ENCODE measurements around the gene CACUL1. TPM values are rescaled to one million over a fixed set of nuclear protein-coding genes. Genes with fewer than 3 reads are reported as not detected.
"Not testable (repeated sequence)": the region's sequence is repeated elsewhere in the genome, so short reads cannot be mapped to it uniquely, and the experiment has no call there.

The CACUL1 gene
- total RNA-seq, 1 donor from 2014 or later = 52.4 TPM

DNA sequence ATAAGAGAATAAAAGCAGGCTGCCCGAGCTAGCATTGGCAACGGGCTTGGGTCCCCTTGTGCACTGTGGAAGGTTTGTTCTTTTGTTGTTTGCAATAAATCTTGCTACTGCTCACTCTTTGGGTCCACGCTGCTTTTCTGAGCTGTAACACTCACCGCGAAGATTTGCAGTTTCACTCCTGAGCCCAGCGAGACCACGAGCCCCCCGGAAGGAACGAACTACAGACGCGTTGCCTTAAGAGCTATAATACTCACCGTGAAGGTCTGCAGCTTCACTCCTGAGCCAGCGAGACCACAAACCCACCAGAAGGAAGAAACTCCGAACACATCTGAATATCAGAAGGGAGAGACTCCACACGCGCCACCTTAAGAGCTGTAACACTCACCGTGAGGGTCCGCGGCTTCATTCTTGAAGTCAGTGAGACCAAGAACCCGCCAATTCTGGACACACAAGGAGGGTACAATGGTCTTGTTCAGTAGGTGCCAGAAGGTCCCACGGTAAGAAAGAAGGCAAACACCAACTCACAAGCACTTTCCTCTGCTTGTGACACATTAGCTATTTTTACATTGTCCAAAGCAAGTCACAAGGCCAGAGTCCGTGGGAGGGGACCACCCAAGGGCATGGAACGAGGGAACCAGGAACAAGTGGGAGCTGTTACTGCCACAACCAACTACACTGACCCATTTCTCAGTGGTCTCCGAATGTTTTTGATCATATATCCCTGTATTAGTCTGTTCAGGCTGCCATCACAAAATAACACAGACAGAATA lies 29.2 kb upstream of the CACUL1 start:
- Histone ChIP-seq H4K20me1 (ENCODE audit: insufficient read depth, low read length) (no peaks in the 10 kb centered on the region), H3K4me3 (ENCODE audit: insufficient read depth, low read depth, low read length) (no peak overlapping the region), H3K27ac (ENCODE audit: low read depth, low read length) (no peak overlapping the region), H3K36me3 (ENCODE audit: insufficient read depth, low read length) (no peaks in the 10 kb centered on the region), H3K9ac (ENCODE audit: low read length) (no peak overlapping the region), H3K4me2 (ENCODE audit: low read length) (no peak overlapping the region), H2AFZ (ENCODE audit: low read depth, low read length) (no peak overlapping the region), H3K79me2 (ENCODE audit: insufficient read depth, low read length) (no peaks in the 10 kb centered on the region), H3K27me3 (ENCODE audit: insufficient read depth, low read length) (no peaks in the 10 kb centered on the region), H3K4me1 (ENCODE audit: insufficient read depth, low read length) (no peaks in the 10 kb centered on the region), H3K9me3 (ENCODE audit: insufficient read depth, low read depth, low read length) (no peaks in the 10 kb centered on the region)
- Mint-ChIP-seq H3K4me3 (ENCODE audit: unreplicated experiment) (no peak overlapping the region), H3K9me3 (ENCODE audit: unreplicated experiment) (peaks cover 2% of the 10 kb centered on the region), H3K4me1 (ENCODE audit: low read depth, unreplicated experiment) (no peaks in the 10 kb centered on the region), H3K36me3 (ENCODE audit: low read depth, unreplicated experiment) (no peaks in the 10 kb centered on the region), H3K27me3 (ENCODE audit: low read depth, unreplicated experiment) (peaks cover 23% of the 10 kb centered on the region), H3K27ac (ENCODE audit: unreplicated experiment) (no peak overlapping the region)
- TF ChIP-seq, protein P1, sequence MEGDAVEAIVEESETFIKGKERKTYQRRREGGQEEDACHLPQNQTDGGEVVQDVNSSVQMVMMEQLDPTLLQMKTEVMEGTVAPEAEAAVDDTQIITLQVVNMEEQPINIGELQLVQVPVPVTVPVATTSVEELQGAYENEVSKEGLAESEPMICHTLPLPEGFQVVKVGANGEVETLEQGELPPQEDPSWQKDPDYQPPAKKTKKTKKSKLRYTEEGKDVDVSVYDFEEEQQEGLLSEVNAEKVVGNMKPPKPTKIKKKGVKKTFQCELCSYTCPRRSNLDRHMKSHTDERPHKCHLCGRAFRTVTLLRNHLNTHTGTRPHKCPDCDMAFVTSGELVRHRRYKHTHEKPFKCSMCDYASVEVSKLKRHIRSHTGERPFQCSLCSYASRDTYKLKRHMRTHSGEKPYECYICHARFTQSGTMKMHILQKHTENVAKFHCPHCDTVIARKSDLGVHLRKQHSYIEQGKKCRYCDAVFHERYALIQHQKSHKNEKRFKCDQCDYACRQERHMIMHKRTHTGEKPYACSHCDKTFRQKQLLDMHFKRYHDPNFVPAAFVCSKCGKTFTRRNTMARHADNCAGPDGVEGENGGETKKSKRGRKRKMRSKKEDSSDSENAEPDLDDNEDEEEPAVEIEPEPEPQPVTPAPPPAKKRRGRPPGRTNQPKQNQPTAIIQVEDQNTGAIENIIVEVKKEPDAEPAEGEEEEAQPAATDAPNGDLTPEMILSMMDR (IDR thresholded peaks at IDR 0.05; ENCODE audit: insufficient read depth, low read depth, low read length) = no peak
- TF ChIP-seq EZH2 (IDR thresholded peaks at IDR 0.05; ENCODE audit: insufficient read depth, low read length) = no peak
- no peak for FAIRE-seq
- DNase-seq (ENCODE audit: low read depth) = no peak

DNA sequence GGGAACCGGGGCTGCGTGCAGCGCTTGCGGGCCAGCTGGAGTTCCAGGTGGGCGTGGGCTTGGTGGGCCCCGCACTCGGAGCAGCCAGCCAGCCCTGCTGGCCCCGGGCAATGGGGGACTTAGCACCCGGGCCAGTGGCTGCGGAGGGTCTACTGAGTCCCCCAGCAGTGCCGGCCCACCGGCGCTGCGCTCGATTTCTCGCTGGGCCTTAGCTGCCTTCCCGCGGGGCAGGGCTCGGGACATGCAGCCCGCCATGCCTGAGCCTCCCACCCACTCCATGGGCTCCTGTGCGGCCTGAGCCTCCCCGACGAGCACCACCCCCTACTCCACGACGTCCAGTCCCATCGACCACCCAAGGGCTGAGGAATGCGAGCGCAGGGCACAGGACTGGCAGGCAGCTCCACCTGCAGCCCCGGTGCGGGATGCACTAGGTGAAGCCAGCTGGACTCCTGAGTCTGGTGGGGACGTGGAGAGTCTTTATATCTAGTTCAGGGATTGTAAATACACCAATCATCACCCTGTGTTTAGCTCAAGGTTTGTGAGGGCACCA lies 28.2 kb upstream of the CACUL1 start:
- H3K9me3 ChIP-seq (ENCODE audit: insufficient read depth, low read depth, low read length); H3K4me1 ChIP-seq (ENCODE audit: insufficient read depth, low read length); H4K20me1 ChIP-seq (ENCODE audit: insufficient read depth, low read length); H3K4me3 ChIP-seq (ENCODE audit: insufficient read depth, low read depth, low read length); H3K9ac ChIP-seq (ENCODE audit: low read length); H3K79me2 ChIP-seq (ENCODE audit: insufficient read depth, low read length); H3K4me3 Mint-ChIP-seq (ENCODE audit: unreplicated experiment); H3K36me3 Mint-ChIP-seq (ENCODE audit: low read depth, unreplicated experiment); H3K36me3 ChIP-seq (ENCODE audit: insufficient read depth, low read length); H3K4me1 Mint-ChIP-seq (ENCODE audit: low read depth, unreplicated experiment); H3K27ac Mint-ChIP-seq (ENCODE audit: unreplicated experiment); FAIRE-seq; H3K9me3 Mint-ChIP-seq (ENCODE audit: unreplicated experiment); H2AFZ ChIP-seq (ENCODE audit: low read depth, low read length); H3K27ac ChIP-seq (ENCODE audit: low read depth, low read length); H3K27me3 ChIP-seq (ENCODE audit: insufficient read depth, low read length); DNase-seq (ENCODE audit: low read depth); H3K4me2 ChIP-seq (ENCODE audit: low read length): not testable (repeated sequence)
- peaks cover 24% of the 10 kb centered on the region for H3K27me3 Mint-ChIP-seq (ENCODE audit: low read depth, unreplicated experiment)

DNA sequence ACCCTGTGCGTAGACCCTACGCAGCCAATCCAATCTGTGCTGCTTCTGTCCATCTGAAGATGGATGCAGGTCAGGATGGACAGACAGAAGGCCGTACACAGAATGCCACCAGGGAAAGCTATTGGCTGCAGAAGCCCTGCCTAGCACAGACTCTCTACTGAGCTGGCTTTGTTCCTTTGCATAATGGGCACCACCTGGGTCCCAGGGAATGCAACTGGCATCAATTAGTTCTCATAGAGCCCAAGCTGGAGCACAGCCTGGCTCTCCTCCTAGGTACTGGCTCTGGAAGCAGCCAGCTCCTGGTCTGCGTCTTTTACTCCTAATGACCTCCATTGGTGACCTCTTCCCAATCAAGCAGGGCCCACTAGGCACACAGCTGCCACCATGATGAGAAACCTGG lies 26.8 kb upstream of the CACUL1 start:
- Mint-ChIP-seq H3K36me3 (ENCODE audit: low read depth, unreplicated experiment) (peaks cover 4% of the 10 kb centered on the region), H3K27me3 (ENCODE audit: low read depth, unreplicated experiment) (peaks cover 18% of the 10 kb centered on the region), H3K4me1 (ENCODE audit: low read depth, unreplicated experiment) (no peaks in the 10 kb centered on the region), H3K27ac (ENCODE audit: unreplicated experiment) (no peak overlapping the region), H3K9me3 (ENCODE audit: unreplicated experiment) (peaks cover 14% of the 10 kb centered on the region), H3K4me3 (ENCODE audit: unreplicated experiment) (no peak overlapping the region)
- H3K79me2 ChIP-seq (ENCODE audit: insufficient read depth, low read length) = no peaks in the 10 kb centered on the region
- H3K4me3 ChIP-seq (ENCODE audit: insufficient read depth, low read depth, low read length) = no peak overlapping the region
- H4K20me1 ChIP-seq (ENCODE audit: insufficient read depth, low read length) = no peaks in the 10 kb centered on the region
- H3K27ac ChIP-seq (ENCODE audit: low read depth, low read length) = no peak overlapping the region
- TF ChIP-seq, protein P1 (IDR thresholded peaks at IDR 0.05; ENCODE audit: insufficient read depth, low read depth, low read length) = no peak
- TF ChIP-seq EZH2 (IDR thresholded peaks at IDR 0.05; ENCODE audit: insufficient read depth, low read length) = no peak
- H3K9me3 ChIP-seq (ENCODE audit: insufficient read depth, low read depth, low read length) = no peaks in the 10 kb centered on the region
- DNase-seq (ENCODE audit: low read depth) (no peak), FAIRE-seq (no peak)
- H2AFZ ChIP-seq (ENCODE audit: low read depth, low read length) = no peak overlapping the region
- no peaks in the 10 kb centered on the region for H3K27me3 ChIP-seq (ENCODE audit: insufficient read depth, low read length)
- no peaks in the 10 kb centered on the region for H3K36me3 ChIP-seq (ENCODE audit: insufficient read depth, low read length)
- H3K4me2 ChIP-seq (ENCODE audit: low read length) = no peak overlapping the region
- H3K4me1 ChIP-seq (ENCODE audit: insufficient read depth, low read length) = no peaks in the 10 kb centered on the region
- no peak overlapping the region for H3K9ac ChIP-seq (ENCODE audit: low read length)

Data from astrocyte (in vitro differentiated cells and primary cell).